ENCODE data around the gene ZMYM4. TPM values are rescaled to one million over a fixed set of nuclear protein-coding genes. Genes with fewer than 3 reads are reported as not detected.

The ZMYM4 gene
- total RNA-seq, 4 donors from 2014 or later, result 27.8 to 37.7 (median 28.8) TPM

GRCh38 chr1:35264035-35264434, 4.5 kb upstream of the ZMYM4 start:
- Histone ChIP-seq H3K27me3 (no peaks in the 10 kb centered on the region), H3K36me3 (no peaks in the 10 kb centered on the region), H3K4me3 (no peak overlapping the region), H3K27ac (no peak overlapping the region), H3K4me1 (peaks cover 0 to 8% (median 0%) of the 10 kb centered on the region in 3 donors), H3K9me3 (no peaks in the 10 kb centered on the region)
- TF ChIP-seq POLR2AphosphoS5 (IDR thresholded peaks at IDR 0.05), result no peak
- TF ChIP-seq CTCF (IDR thresholded peaks at IDR 0.05), result no peak
- no peak for TF ChIP-seq EP300 (IDR thresholded peaks at IDR 0.05)
- TF ChIP-seq POLR2A (IDR thresholded peaks at IDR 0.05), result no peak
- ATAC-seq, result no peak
- WGBS, 2 donors (ENCODE audit: low coverage in 1 of 2), result 55 to 100% methylated on average over 2 to 4 of the region's 5 CpGs

- no peak for TF ChIP-seq POLR2AphosphoS5 (IDR thresholded peaks at IDR 0.05)
- TF ChIP-seq CTCF (IDR thresholded peaks at IDR 0.05), result no peak
- no peak for TF ChIP-seq POLR2A (IDR thresholded peaks at IDR 0.05)
- TF ChIP-seq EP300 (IDR thresholded peaks at IDR 0.05), result no peak
- Histone ChIP-seq H3K9me3 (no peaks in the 10 kb centered on the region), H3K4me1 (peaks cover 0 to 13% (median under 1%) of the 10 kb centered on the region in 3 donors), H3K36me3 (no peaks in the 10 kb centered on the region), H3K4me3 (no peak overlapping the region), H3K27me3 (no peaks in the 10 kb centered on the region), H3K27ac (peak overlapping the region in 2 of 4 donors; percentile 10 to 12)
- no peak for ATAC-seq
- WGBS, 2 donors (ENCODE audit: low coverage in 1 of 2), result 21 to 46% methylated on average over 5 to 6 of the region's 6 CpGs
Measured at GRCh38 chr1:35264871-35265270, 3.6 kb upstream of the ZMYM4 start.

- ATAC-seq, result no peak
- no peaks in the 10 kb centered on the region for H3K9me3 ChIP-seq
- TF ChIP-seq CTCF (IDR thresholded peaks at IDR 0.05) (no peak), POLR2AphosphoS5 (IDR thresholded peaks at IDR 0.05) (no peak), EP300 (IDR thresholded peaks at IDR 0.05) (no peak), POLR2A (IDR thresholded peaks at IDR 0.05) (no peak)
- no peak overlapping the region for H3K27ac ChIP-seq
- no peaks in the 10 kb centered on the region for H3K27me3 ChIP-seq
- H3K4me1 ChIP-seq, result peaks cover 0 to 28% (median 5%) of the 10 kb centered on the region in 3 donors
- H3K4me3 ChIP-seq, result no peak overlapping the region
- H3K36me3 ChIP-seq, result no peaks in the 10 kb centered on the region
- 94 to 98% methylated on average over 4 of the region's 4 CpGs for WGBS, 2 donors (ENCODE audit: low coverage in 1 of 2)
Measured at GRCh38 chr1:35266306-35266705, 2.2 kb upstream of the ZMYM4 start.

GRCh38 chr1:35269201-35269988, 886 bp downstream of the ZMYM4 start:
- Histone ChIP-seq H3K27ac (peak overlapping the region; percentile 68 to 92 (median 91)), H3K4me1 (peaks cover 0 to 40% (median 5%) of the 10 kb centered on the region in 3 donors), H3K4me3 (peak overlapping the region; percentile 90 to 98), H3K36me3 (no peaks in the 10 kb centered on the region), H3K9me3 (no peaks in the 10 kb centered on the region), H3K27me3 (no peaks in the 10 kb centered on the region)
- WGBS, 2 donors (ENCODE audit: low coverage in 1 of 2), result 5 to 14% methylated on average over 10 to 14 of the region's 24 CpGs
- TF ChIP-seq EP300 (IDR thresholded peaks at IDR 0.05) (no peak), CTCF (IDR thresholded peaks at IDR 0.05) (no peak), POLR2A (IDR thresholded peaks at IDR 0.05) (no peak), POLR2AphosphoS5 (IDR thresholded peaks at IDR 0.05) (no peak)
- ATAC-seq, result no peak

GRCh38 chr1:35269989-35270289, 1.4 kb downstream of the ZMYM4 start:
- ATAC-seq, result no peak
- peak overlapping the region; percentile 90 to 98 for H3K4me3 ChIP-seq
- 56% methylated on average over 1 to 2 of the region's 2 CpGs for WGBS, 2 donors (ENCODE audit: low coverage in 1 of 2)
- TF ChIP-seq POLR2AphosphoS5 (IDR thresholded peaks at IDR 0.05) (no peak), POLR2A (IDR thresholded peaks at IDR 0.05) (no peak), EP300 (IDR thresholded peaks at IDR 0.05) (no peak), CTCF (IDR thresholded peaks at IDR 0.05) (no peak)
- H3K4me1 ChIP-seq, result peaks cover 0 to 40% (median 5%) of the 10 kb centered on the region in 3 donors
- H3K27ac ChIP-seq, result peak overlapping the region in 1 of 4 donors; percentile 90
- H3K9me3 ChIP-seq, result no peaks in the 10 kb centered on the region
- no peaks in the 10 kb centered on the region for H3K27me3 ChIP-seq
- H3K36me3 ChIP-seq, result no peaks in the 10 kb centered on the region
